Peyer's patch (tissue), 4 donors: Measurements from ENCODE around the gene SIGLEC1. TPM values are rescaled to one million over a fixed set of nuclear protein-coding genes. Genes with fewer than 3 reads are reported as not detected.

Experiments used
- DNase-seq, 3 donors: peaks; one replicate each; pipeline ENCODE4 v3.0.0-alpha.2; 2017 to 2019
- H3K27ac ChIP-seq, 4 donors: fragments of 200-600 bp; sonication (generic); one replicate each; pipeline ENCODE4 v1.5.1; 2016 to 2019
- H3K27me3 ChIP-seq, 2 donors: fragments of 200-600 bp; sonication (generic); one replicate each; pipeline ENCODE4 v1.5.1; 2019
- H3K36me3 ChIP-seq, 3 donors: fragments of 200-600 bp; sonication (generic); one replicate each; pipeline ENCODE4 v1.5.1; 2016 to 2019
- H3K4me1 ChIP-seq, 4 donors: fragments of 200-600 bp; sonication (generic); one replicate each; pipeline ENCODE4 v1.5.1; 2016 to 2019
- H3K4me3 ChIP-seq, 4 donors: fragments of 200-600 bp; sonication (generic); 1 replicate in 3 of 4; 2 replicates in 1 of 4; pipeline ENCODE4 v1.5.1; 2016 to 2019; ENCODE audit warnings: mild to moderate bottlenecking in 1 of 4
- H3K9me3 ChIP-seq, 4 donors: fragments of 200-600 bp; sonication (generic); one replicate each; pipeline ENCODE4 v1.5.1; 2016 to 2019; ENCODE audit warnings: mild to moderate bottlenecking in 1 of 4
- CTCF ChIP-seq, 6 experiments: fragments of 450-650 bp in 4 of 6; fragments of 200-600 bp in 2 of 6; sonication (generic) in 1 of 6; IDR thresholded peaks; one replicate each; pipeline ENCODE4 v1.5.1; 2017 to 2019; ENCODE audit warnings: antibody characterized with exemption in 6 of 6, mild to moderate bottlenecking in 3 of 6, moderate library complexity in 1 of 6
- POLR2A ChIP-seq, 2 donors: fragments of 450-650 bp; IDR thresholded peaks; one replicate each; pipeline ENCODE4 v1.5.1; 2017; ENCODE audit warnings: antibody characterized with exemption in 2 of 2, mild to moderate bottlenecking in 2 of 2, moderate library complexity in 2 of 2
- total RNA-seq, 4 donors: library from RNA; depleted of rRNA; stranded (reverse); fragments of >200 nt; gene quantifications; one replicate each; pipeline ENCODE4 v1.1.0, GENCODE V29; 2016

SIGLEC1 gene
- total RNA-seq, 4 donors from 2014 or later: 2.3 to 10.7 (median 7.8) TPM

- Histone ChIP-seq H3K4me3 (no peak overlapping the region), H3K36me3 (no peaks in the 10 kb centered on the region), H3K9me3 (no peaks in the 10 kb centered on the region), H3K4me1 (peaks cover 0 to 4% (median 0%) of the 10 kb centered on the region in 4 donors), H3K27ac (peak overlapping the region; percentile 27 to 55 (median 46)), H3K27me3 (no peaks in the 10 kb centered on the region)
- DNase-seq: no peak
- TF ChIP-seq POLR2A (IDR thresholded peaks at IDR 0.05) (no peak), CTCF (IDR thresholded peaks at IDR 0.05) (no peak)
These were observed 24.7 kb downstream of the SIGLEC1 start for GRCh38 chr20:3687655-3688054.

DNA sequence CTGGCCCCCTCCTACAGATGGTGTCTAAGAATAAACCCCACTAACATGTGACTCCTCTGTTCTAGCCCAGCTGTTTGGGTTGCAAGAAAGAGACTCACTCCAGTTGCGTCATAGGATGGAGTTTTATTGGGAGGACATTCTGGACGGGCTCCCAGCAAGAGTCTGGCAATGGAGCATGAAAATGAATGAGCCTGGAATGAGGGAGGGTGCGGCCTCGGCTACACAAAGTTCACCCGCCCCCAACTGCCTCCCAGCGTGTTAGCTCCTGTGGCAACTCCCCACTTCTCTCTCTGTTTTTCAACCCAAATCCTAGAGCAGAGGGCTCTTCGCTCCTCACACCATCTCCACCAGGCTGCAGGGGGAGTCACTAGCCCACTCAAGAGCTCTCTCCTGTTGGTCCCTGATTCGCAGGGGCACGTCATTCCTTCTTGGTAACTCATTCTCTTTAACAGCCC lies 25.5 kb downstream of the SIGLEC1 start:
- no peaks in the 10 kb centered on the region for H3K9me3 ChIP-seq
- H3K4me1 ChIP-seq: peaks cover 0 to 4% (median 2%) of the 10 kb centered on the region in 4 donors
- TF ChIP-seq CTCF (IDR thresholded peaks at IDR 0.05): no peak
- no peak overlapping the region for H3K4me3 ChIP-seq
- H3K36me3 ChIP-seq: no peaks in the 10 kb centered on the region
- H3K27me3 ChIP-seq: no peaks in the 10 kb centered on the region
- DNase-seq: peak; percentile 25 to 79 (median 63)
- peak overlapping the region; percentile 27 to 55 (median 47) for H3K27ac ChIP-seq

- no peak overlapping the region for H3K4me3 ChIP-seq
- no peaks in the 10 kb centered on the region for H3K36me3 ChIP-seq
- no peaks in the 10 kb centered on the region for H3K9me3 ChIP-seq
- H3K27me3 ChIP-seq: no peaks in the 10 kb centered on the region
- peaks cover 0 to 9% (median 2%) of the 10 kb centered on the region in 4 donors for H3K4me1 ChIP-seq
- TF ChIP-seq POLR2A (IDR thresholded peaks at IDR 0.05): no peak
- TF ChIP-seq CTCF (IDR thresholded peaks at IDR 0.05): no peak
- H3K27ac ChIP-seq: peak overlapping the region in 3 of 4 donors; percentile 42 to 55 (median 52)
- DNase-seq: no peak
These were observed 26.0 kb downstream of the SIGLEC1 start for GRCh38 chr20:3686421-3686820.

- no peaks in the 10 kb centered on the region for H3K27me3 ChIP-seq
- TF ChIP-seq CTCF (IDR thresholded peaks at IDR 0.05) (no peak), POLR2A (IDR thresholded peaks at IDR 0.05) (no peak)
- H3K9me3 ChIP-seq: no peaks in the 10 kb centered on the region
- no peak for DNase-seq
- peaks cover 0 to 16% (median 2%) of the 10 kb centered on the region in 4 donors for H3K4me1 ChIP-seq
- no peak overlapping the region for H3K27ac ChIP-seq
- no peaks in the 10 kb centered on the region for H3K36me3 ChIP-seq
- no peak overlapping the region for H3K4me3 ChIP-seq
These were observed 27.1 kb downstream of the SIGLEC1 start for GRCh38 chr20:3685341-3685740.

DNA sequence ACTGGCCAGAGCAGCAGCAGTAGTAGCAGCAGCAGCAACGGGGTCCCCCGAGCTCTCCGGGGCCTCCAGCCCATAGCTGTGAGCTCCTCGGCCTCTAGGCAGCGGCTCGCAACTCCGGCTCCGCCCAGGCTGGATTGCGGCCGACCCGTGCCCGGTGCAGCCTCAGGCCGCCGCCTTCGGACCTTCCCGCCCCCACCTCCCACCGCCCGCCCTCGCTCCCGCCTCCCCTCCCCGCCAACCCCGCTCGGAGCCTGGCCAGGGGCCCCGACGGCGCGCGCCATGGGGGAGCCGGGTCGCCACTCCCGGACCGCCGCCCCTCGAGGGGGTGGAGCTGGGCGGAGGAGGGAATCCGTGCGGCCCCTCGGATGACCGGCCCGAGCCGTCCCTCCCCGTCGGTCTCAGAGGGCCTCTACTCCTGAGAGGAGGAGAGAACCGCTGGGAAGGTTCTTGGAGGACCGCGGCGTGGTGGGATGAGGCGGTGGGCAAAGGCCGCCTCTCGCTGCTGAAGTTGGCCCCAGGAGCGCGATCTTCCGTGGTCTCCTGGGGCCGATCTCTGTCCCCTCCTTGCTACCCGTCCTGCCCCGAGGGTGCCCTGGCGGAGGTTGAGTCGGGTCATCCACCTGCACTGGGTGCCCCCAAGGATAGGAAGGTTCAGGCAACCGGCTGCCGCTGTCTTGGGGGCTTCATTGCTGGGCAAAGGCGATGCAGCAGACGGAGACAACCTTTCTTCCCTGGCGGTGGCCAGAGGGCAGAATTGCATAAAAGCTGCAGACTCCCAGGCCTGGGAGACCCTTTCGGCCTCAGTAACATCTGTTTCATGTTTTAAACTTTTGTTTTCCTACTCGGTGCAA lies 30.2 kb downstream of the SIGLEC1 start, which contains the start of gene ADAM33:
ADAM33 (minus strand) TSS at position 80 of the 851 bp plus-strand sequence; CDS start at position 74, 6 bp downstream.
- DNase-seq: no peak
- TF ChIP-seq CTCF (IDR thresholded peaks at IDR 0.05) (no peak), POLR2A (IDR thresholded peaks at IDR 0.05) (no peak)
- Histone ChIP-seq H3K27me3 (no peaks in the 10 kb centered on the region), H3K4me1 (peaks cover 0 to 27% (median under 1%) of the 10 kb centered on the region in 4 donors), H3K9me3 (no peaks in the 10 kb centered on the region), H3K4me3 (peak within 1 kb of the TSS; percentile 24 to 57 (median 38)), H3K27ac (peak within 1 kb of the TSS; percentile 49 to 84 (median 70)), H3K36me3 (no peaks in the 10 kb centered on the region)
